Calu3 (cell line): ENCODE data around the gene PELO. TPM values are rescaled to one million over a fixed set of nuclear protein-coding genes. Genes with fewer than 3 reads are reported as not detected.
A peak's percentile ranks its signal among the peaks of the same experiment; 100 is the strongest.

Experiments
- BruUV-seq: library from RNA; stranded (reverse); fragments of 400-500 nt; replicated peaks from 2 replicates; lab custom pipeline; 2021; lab: Mats Ljungman, UMichigan
- CTCF ChIA-PET: fragments of 300-600 bp; sonication (Branson Sonifier 250); formaldehyde crosslinking; loops from one replicate; lab custom pipeline; 2022; ENCODE audit warnings: antibody characterized with exemption; lab: Charles Lee
- DNase-seq: peaks from one replicate; pipeline ENCODE4 v3.0.0; 2022
- H3K27ac Mint-ChIP-seq: one replicate; pipeline ENCODE4 v1.8.0; 2022; ENCODE audit warnings: mixed read lengths; ENCODE audit not compliant: unreplicated experiment
- H3K27me3 Mint-ChIP-seq: one replicate; pipeline ENCODE4 v1.8.0; 2022; ENCODE audit warnings: mixed read lengths; ENCODE audit not compliant: unreplicated experiment
- H3K36me3 Mint-ChIP-seq: one replicate; pipeline ENCODE4 v1.8.0; 2022; ENCODE audit warnings: mild to moderate bottlenecking, moderate library complexity, mixed read lengths; ENCODE audit not compliant: insufficient read depth, unreplicated experiment
- H3K4me1 Mint-ChIP-seq: one replicate; pipeline ENCODE4 v1.8.0; 2022; ENCODE audit warnings: mild to moderate bottlenecking, low read depth, mixed read lengths; ENCODE audit not compliant: unreplicated experiment
- H3K4me3 Mint-ChIP-seq: one replicate; pipeline ENCODE4 v1.8.0; 2022; ENCODE audit warnings: mild to moderate bottlenecking, low read depth, moderate library complexity, mixed read lengths; ENCODE audit not compliant: unreplicated experiment
- H3K9me3 Mint-ChIP-seq: one replicate; pipeline ENCODE4 v1.8.0; 2022; ENCODE audit warnings: low read depth, mixed read lengths; ENCODE audit not compliant: unreplicated experiment
- CTCF ChIP-seq: fragments of 200-600 bp; IDR thresholded peaks from one replicate; pipeline ENCODE4 v1.8.0; 2022; ENCODE audit warnings: antibody characterized with exemption; ENCODE audit not compliant: unreplicated experiment
- intact Hi-C: fragments of 100-400 bp; cut with micrococcal nuclease; formaldehyde crosslinking; loops from one replicate; pipeline ENCODE4 v1.10.0; 2022; ENCODE audit not compliant: unreplicated experiment
- total RNA-seq: library from RNA; stranded (reverse); gene quantifications from 2 replicates; pipeline ENCODE4 v1.2.3, GENCODE V29; 2022

PELO gene
- total RNA-seq, 1 experiment from 2014 or later = 24.6 TPM

GRCh38 chr5:52789378-52789777 lies 1.7 kb downstream of the PELO start:
- H3K27me3 Mint-ChIP-seq = no peaks in the 10 kb centered on the region
- peaks cover 47% of the 10 kb centered on the region for H3K4me1 Mint-ChIP-seq
- no peaks in the 10 kb centered on the region for H3K9me3 Mint-ChIP-seq
- peak overlapping the region; percentile 90 for H3K4me3 Mint-ChIP-seq
- CTCF ChIA-PET = interaction anchor here (1.0 kb wide), 1 partner anchor 10 kb away, joined by 4 read pairs; no protein-coding TSS in a partner anchor
- BruUV-seq = no TSS peak
- no peak for DNase-seq
- H3K27ac Mint-ChIP-seq = no peak overlapping the region
- intact Hi-C loops = loop anchor here (5.0 kb wide), 1 partner anchor 97 kb away; no protein-coding TSS in a partner anchor
- no peak for TF ChIP-seq CTCF
- H3K36me3 Mint-ChIP-seq = peaks cover 21% of the 10 kb centered on the region

GRCh38 chr5:52789851-52790250 lies 2.1 kb downstream of the PELO start:
- no peak for TF ChIP-seq CTCF
- intact Hi-C loops = loop anchor here (5.0 kb wide), 1 partner anchor 98 kb away; no protein-coding TSS in a partner anchor
- peaks cover 47% of the 10 kb centered on the region for H3K4me1 Mint-ChIP-seq
- no peaks in the 10 kb centered on the region for H3K27me3 Mint-ChIP-seq
- H3K9me3 Mint-ChIP-seq = no peaks in the 10 kb centered on the region
- CTCF ChIA-PET = interaction anchor here (1.0 kb wide), 1 partner anchor 9 kb away, joined by 4 read pairs; no protein-coding TSS in a partner anchor
- DNase-seq = no peak
- no peak overlapping the region for H3K27ac Mint-ChIP-seq
- peaks cover 21% of the 10 kb centered on the region for H3K36me3 Mint-ChIP-seq
- no TSS peak for BruUV-seq
- H3K4me3 Mint-ChIP-seq = peak overlapping the region; percentile 1

GRCh38 chr5:52791366-52791765 lies 3.6 kb downstream of the PELO start:
- no peak overlapping the region for H3K27ac Mint-ChIP-seq
- H3K9me3 Mint-ChIP-seq = no peaks in the 10 kb centered on the region
- no peak for DNase-seq
- no peak for TF ChIP-seq CTCF
- no TSS peak for BruUV-seq
- no peaks in the 10 kb centered on the region for H3K27me3 Mint-ChIP-seq
- no peak overlapping the region for H3K4me3 Mint-ChIP-seq
- CTCF ChIA-PET = interaction anchor here (1.3 kb wide), 1 partner anchor 8 kb away, joined by 3 read pairs; no protein-coding TSS in a partner anchor
- intact Hi-C loops = no loop called here
- peaks cover 21% of the 10 kb centered on the region for H3K36me3 Mint-ChIP-seq
- peaks cover 42% of the 10 kb centered on the region for H3K4me1 Mint-ChIP-seq

- Mint-ChIP-seq H3K27me3 (no peaks in the 10 kb centered on the region), H3K4me3 (no peak overlapping the region), H3K4me1 (peaks cover 39% of the 10 kb centered on the region), H3K36me3 (peaks cover 6% of the 10 kb centered on the region), H3K9me3 (no peaks in the 10 kb centered on the region), H3K27ac (no peak overlapping the region)
- intact Hi-C loops = no loop called here
- no peak for DNase-seq
- CTCF ChIA-PET = interaction anchor here (0.7 kb wide), 2 partner anchors 84 to 104 kb away, joined by 3 read pairs; no protein-coding TSS in a partner anchor
- TF ChIP-seq CTCF = no peak
- BruUV-seq = no TSS peak
Measured at GRCh38 chr5:52794519-52794918, 6.8 kb downstream of the PELO start.
